Gastrocnemius medialis (tissue), 4 donors: ENCODE data around the gene ADARB2.

ENCODE experiments used
- CTCF ChIP-seq, 5 experiments: fragments of 450-650 bp in 3 of 5; fragments of 200-600 bp in 2 of 5; sonication (generic) in 2 of 5; IDR thresholded peaks in 4 of 5; conservative IDR thresholded peaks in 1 of 5; 1 replicate in 4 of 5; 2 replicates in 1 of 5; pipeline ENCODE4 v1.5.1; 2016 to 2019; ENCODE audit warnings: antibody characterized with exemption in 5 of 5, mild to moderate bottlenecking in 3 of 5, moderate library complexity in 3 of 5
- POLR2A ChIP-seq, 2 donors: fragments of 450-650 bp; IDR thresholded peaks; one replicate each; pipeline ENCODE4 v1.6.1; 2017; ENCODE audit warnings: antibody characterized with exemption in 2 of 2, mild to moderate bottlenecking in 2 of 2, moderate library complexity in 2 of 2

- TF ChIP-seq POLR2A (IDR thresholded peaks at IDR 0.05) (no peak), CTCF (IDR thresholded peaks at IDR 0.05 in 4 of 5, conservative IDR thresholded peaks at IDR 0.05 in 1 of 5) (no peak)
Observed at GRCh38 chr10:1251769-1252168, 485.6 kb downstream of the ADARB2 start.
